Measurements from ENCODE around the gene COL8A1.

The COL8A1 gene

GRCh38 chr3:99645277-99646106, 7.1 kb downstream of the COL8A1 start:
- no peak overlapping the region for H3K9ac ChIP-seq (ENCODE audit: low read depth, low read length)
- peaks cover 27% of the 10 kb centered on the region for H3K4me1 ChIP-seq (ENCODE audit: insufficient read depth, low read length)
- H3K9me3 ChIP-seq (ENCODE audit: control insufficient read depth, insufficient read depth, low read length): no peaks in the 10 kb centered on the region
- no peaks in the 10 kb centered on the region for H3K36me3 ChIP-seq (ENCODE audit: insufficient read depth, low read length)

- H3K36me3 ChIP-seq (ENCODE audit: insufficient read depth, low read length): no peaks in the 10 kb centered on the region
- no peaks in the 10 kb centered on the region; the same call in 1 of the 2 replicates for H3K9me3 ChIP-seq (ENCODE audit: control insufficient read depth, insufficient read depth, low read length)
- H3K9ac ChIP-seq (ENCODE audit: low read depth, low read length): no peak overlapping the region
- peaks cover 26% of the 10 kb centered on the region for H3K4me1 ChIP-seq (ENCODE audit: insufficient read depth, low read length)
These were observed 7.7 kb downstream of the COL8A1 start for GRCh38 chr3:99646107-99646435.

- Histone ChIP-seq H3K4me1 (ENCODE audit: insufficient read depth, low read length) (peaks cover 23% of the 10 kb centered on the region), H3K9ac (ENCODE audit: low read depth, low read length) (no peak overlapping the region), H3K36me3 (ENCODE audit: insufficient read depth, low read length) (no peaks in the 10 kb centered on the region), H3K9me3 (ENCODE audit: control insufficient read depth, insufficient read depth, low read length) (no peaks in the 10 kb centered on the region; the same call in 1 of the 2 replicates)
These were observed 8.7 kb downstream of the COL8A1 start for GRCh38 chr3:99647081-99647480.

- no peaks in the 10 kb centered on the region for H3K36me3 ChIP-seq (ENCODE audit: insufficient read depth, low read length)
- H3K4me1 ChIP-seq (ENCODE audit: insufficient read depth, low read length): peaks cover 23% of the 10 kb centered on the region
- H3K9me3 ChIP-seq (ENCODE audit: control insufficient read depth, insufficient read depth, low read length): no peaks in the 10 kb centered on the region; the same call in 1 of the 2 replicates
- no peak overlapping the region for H3K9ac ChIP-seq (ENCODE audit: low read depth, low read length)
These were observed 9.7 kb downstream of the COL8A1 start for GRCh38 chr3:99648101-99648500.

GRCh38 chr3:99648516-99648915, 10.1 kb downstream of the COL8A1 start:
- H3K36me3 ChIP-seq (ENCODE audit: insufficient read depth, low read length): no peaks in the 10 kb centered on the region
- H3K4me1 ChIP-seq (ENCODE audit: insufficient read depth, low read length): peaks cover 23% of the 10 kb centered on the region
- H3K9ac ChIP-seq (ENCODE audit: low read depth, low read length): no peak overlapping the region
- H3K9me3 ChIP-seq (ENCODE audit: control insufficient read depth, insufficient read depth, low read length): no peaks in the 10 kb centered on the region; the same call in 1 of the 2 replicates

- Histone ChIP-seq H3K36me3 (ENCODE audit: insufficient read depth, low read length) (no peaks in the 10 kb centered on the region; the same call in 1 of the 2 replicates), H3K9me3 (ENCODE audit: control insufficient read depth, insufficient read depth, low read length) (no peaks in the 10 kb centered on the region; the same call in 1 of the 2 replicates), H3K9ac (ENCODE audit: low read depth, low read length) (no peak overlapping the region), H3K4me1 (ENCODE audit: insufficient read depth, low read length) (peaks cover 15% of the 10 kb centered on the region)
These were observed 13.1 kb downstream of the COL8A1 start for GRCh38 chr3:99651531-99651930.

- Histone ChIP-seq H3K9ac (ENCODE audit: low read depth, low read length) (no peak overlapping the region), H3K4me1 (ENCODE audit: insufficient read depth, low read length) (peaks cover 9% of the 10 kb centered on the region; the same call in 1 of the 2 replicates)
These were observed 18.2 kb downstream of the COL8A1 start for GRCh38 chr3:99656624-99657023.

GRCh38 chr3:99658274-99658673, 19.9 kb downstream of the COL8A1 start:
- H3K36me3 ChIP-seq (ENCODE audit: insufficient read depth, low read length): no peaks in the 10 kb centered on the region; the same call in 1 of the 2 replicates
- no peaks in the 10 kb centered on the region for H3K9me3 ChIP-seq (ENCODE audit: control insufficient read depth, insufficient read depth, low read length)
- peaks cover 17% of the 10 kb centered on the region for H3K4me1 ChIP-seq (ENCODE audit: insufficient read depth, low read length)
- H3K9ac ChIP-seq (ENCODE audit: low read depth, low read length): no peak overlapping the region

More at GRCh38 chr3:99656624-99657023, 18.2 kb downstream of the COL8A1 start:
- H3K36me3 ChIP-seq (ENCODE audit: insufficient read depth, low read length): no peaks in the 10 kb centered on the region; the same call in 1 of the 2 replicates
- no peaks in the 10 kb centered on the region for H3K9me3 ChIP-seq (ENCODE audit: control insufficient read depth, insufficient read depth, low read length)

- Histone ChIP-seq H3K9ac (ENCODE audit: low read depth, low read length) (no peak overlapping the region), H3K4me1 (ENCODE audit: insufficient read depth, low read length) (peaks cover 24% of the 10 kb centered on the region), H3K36me3 (ENCODE audit: insufficient read depth, low read length) (no peaks in the 10 kb centered on the region; the same call in 1 of the 2 replicates), H3K9me3 (ENCODE audit: control insufficient read depth, insufficient read depth, low read length) (no peaks in the 10 kb centered on the region)
These were observed 20.6 kb downstream of the COL8A1 start for GRCh38 chr3:99659032-99659431.

- Histone ChIP-seq H3K36me3 (ENCODE audit: insufficient read depth, low read length) (no peaks in the 10 kb centered on the region; the same call in 1 of the 2 replicates), H3K4me1 (ENCODE audit: insufficient read depth, low read length) (peaks cover 25% of the 10 kb centered on the region), H3K9me3 (ENCODE audit: control insufficient read depth, insufficient read depth, low read length) (peaks cover 6% of the 10 kb centered on the region), H3K9ac (ENCODE audit: low read depth, low read length) (no peak overlapping the region)
These were observed 21.6 kb downstream of the COL8A1 start for GRCh38 chr3:99659951-99660350.

GRCh38 chr3:99662838-99663570, 24.6 kb downstream of the COL8A1 start:
- no peaks in the 10 kb centered on the region for H3K36me3 ChIP-seq (ENCODE audit: insufficient read depth, low read length)
- H3K4me1 ChIP-seq (ENCODE audit: insufficient read depth, low read length): peaks cover 18% of the 10 kb centered on the region
- peaks cover 9% of the 10 kb centered on the region for H3K9me3 ChIP-seq (ENCODE audit: control insufficient read depth, insufficient read depth, low read length)
- H3K9ac ChIP-seq (ENCODE audit: low read depth, low read length): no peak overlapping the region; the same call in 1 of the 2 replicates

GRCh38 chr3:99663977-99664376, 25.6 kb downstream of the COL8A1 start:
- Histone ChIP-seq H3K36me3 (ENCODE audit: insufficient read depth, low read length) (no peaks in the 10 kb centered on the region), H3K9me3 (ENCODE audit: control insufficient read depth, insufficient read depth, low read length) (peaks cover 9% of the 10 kb centered on the region), H3K9ac (ENCODE audit: low read depth, low read length) (no peak overlapping the region), H3K4me1 (ENCODE audit: insufficient read depth, low read length) (peaks cover 18% of the 10 kb centered on the region)

GRCh38 chr3:99665017-99665416, 26.6 kb downstream of the COL8A1 start:
- Histone ChIP-seq H3K9me3 (ENCODE audit: control insufficient read depth, insufficient read depth, low read length) (peaks cover 9% of the 10 kb centered on the region), H3K36me3 (ENCODE audit: insufficient read depth, low read length) (no peaks in the 10 kb centered on the region), H3K4me1 (ENCODE audit: insufficient read depth, low read length) (peaks cover 18% of the 10 kb centered on the region), H3K9ac (ENCODE audit: low read depth, low read length) (no peak overlapping the region)

GRCh38 chr3:99666201-99666600, 27.8 kb downstream of the COL8A1 start:
- Histone ChIP-seq H3K4me1 (ENCODE audit: insufficient read depth, low read length) (peaks cover 18% of the 10 kb centered on the region), H3K36me3 (ENCODE audit: insufficient read depth, low read length) (no peaks in the 10 kb centered on the region), H3K9ac (ENCODE audit: low read depth, low read length) (no peak overlapping the region), H3K9me3 (ENCODE audit: control insufficient read depth, insufficient read depth, low read length) (peaks cover 9% of the 10 kb centered on the region)
